GOT3 (cell line): ENCODE measurements around the gene CLEC18C.
"Not testable (repeated sequence)": the region's sequence is repeated elsewhere in the genome, so short reads cannot be mapped to it uniquely, and the experiment has no call there.

ENCODE experiments used
- DNase-seq: peaks from one replicate; lab custom pipeline; 2025; ENCODE audit warnings: mixed read lengths; lab: John Stamatoyannopoulos, UW

The CLEC18C gene

GRCh38 chr16:70159355-70160348 is 13.9 kb upstream of the CLEC18C start:
- no peak for DNase-seq

GRCh38 chr16:70160388-70160787 is 13.2 kb upstream of the CLEC18C start:
- DNase-seq = no peak

GRCh38 chr16:70160821-70161220 is 12.8 kb upstream of the CLEC18C start:
- DNase-seq = no peak

GRCh38 chr16:70161350-70161749 is 12.2 kb upstream of the CLEC18C start:
- DNase-seq = no peak

- DNase-seq = no peak
Measured at GRCh38 chr16:70162041-70162451, 11.5 kb upstream of the CLEC18C start.

GRCh38 chr16:70163596-70163995 is 10.0 kb upstream of the CLEC18C start:
- DNase-seq = no peak

GRCh38 chr16:70166688-70167087 is 6.9 kb upstream of the CLEC18C start:
- not testable (repeated sequence) for DNase-seq

- DNase-seq = not testable (repeated sequence)
Measured at GRCh38 chr16:70173916-70174315, 329 bp downstream of the CLEC18C start.

GRCh38 chr16:70174387-70174932 is 873 bp downstream of the CLEC18C start:
- DNase-seq = not testable (repeated sequence)

GRCh38 chr16:70187858-70188607 is 14.4 kb downstream of the CLEC18C start:
- DNase-seq = not testable (repeated sequence)

- DNase-seq = not testable (repeated sequence)
Measured at GRCh38 chr16:70188608-70188915, 15.0 kb downstream of the CLEC18C start.

GRCh38 chr16:70190574-70190973 is 17.0 kb downstream of the CLEC18C start:
- DNase-seq = not testable (repeated sequence)

- DNase-seq = not testable (repeated sequence)
Measured at GRCh38 chr16:70196683-70197300, 23.2 kb downstream of the CLEC18C start.

GRCh38 chr16:70197611-70198010 is 24.0 kb downstream of the CLEC18C start:
- not testable (repeated sequence) for DNase-seq

- not testable (repeated sequence) for DNase-seq
Measured at GRCh38 chr16:70198230-70198629, 24.6 kb downstream of the CLEC18C start.

- not testable (repeated sequence) for DNase-seq
Measured at GRCh38 chr16:70198666-70199065, 25.1 kb downstream of the CLEC18C start.

GRCh38 chr16:70199170-70199569 is 25.6 kb downstream of the CLEC18C start:
- DNase-seq = not testable (repeated sequence)

- not testable (repeated sequence) for DNase-seq
Measured at GRCh38 chr16:70200063-70200462, 26.5 kb downstream of the CLEC18C start.

- not testable (repeated sequence) for DNase-seq
Measured at GRCh38 chr16:70203508-70203907, 29.9 kb downstream of the CLEC18C start.

GRCh38 chr16:70204010-70204409 is 30.4 kb downstream of the CLEC18C start:
- not testable (repeated sequence) for DNase-seq

GRCh38 chr16:70204668-70205405 is 31.2 kb downstream of the CLEC18C start:
- DNase-seq = not testable (repeated sequence)
